GM12865 (cell line): ENCODE data around the gene ARL16.

Source experiments
- DNase-seq: peaks from one replicate; pipeline ENCODE4 v3.0.0; 2010; ENCODE audit warnings: low read depth
- H3K4me3 ChIP-seq: 2 replicates; pipeline ENCODE4 v1.5.1; 2011; ENCODE audit warnings: mild to moderate bottlenecking, low read depth, low read length, control low read depth
- TF ChIP-seq, protein P1 (sequence below): IDR thresholded peaks from 2 replicates; pipeline ENCODE4 v1.5.1; 2011; ENCODE audit warnings: low read length, control low read depth, low read depth, inconsistent platforms; ENCODE audit not compliant: insufficient read depth; ENCODE audit errors: missing control alignments

The ARL16 gene

DNA sequence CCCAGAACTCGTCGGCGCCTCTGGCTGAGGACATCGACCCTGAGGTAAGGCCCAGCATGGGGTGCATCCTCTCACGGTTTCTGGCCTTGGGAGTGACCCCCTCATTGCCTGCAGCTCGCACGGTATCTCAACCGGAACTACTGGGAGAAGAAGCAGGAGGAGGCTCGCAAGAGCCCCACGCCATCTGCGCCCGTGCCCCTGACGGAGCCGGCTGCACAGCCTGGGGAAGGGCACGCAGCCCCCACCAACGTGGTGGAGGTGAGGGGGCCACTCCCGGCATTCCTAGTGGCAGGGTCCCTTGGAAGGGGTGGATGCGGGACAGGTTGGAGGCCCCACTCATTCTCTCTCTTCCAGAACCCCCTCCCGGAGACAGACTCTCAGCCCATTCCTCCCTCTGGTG lies 11.2 kb upstream of the ARL16 start:
- TF ChIP-seq, protein P1, sequence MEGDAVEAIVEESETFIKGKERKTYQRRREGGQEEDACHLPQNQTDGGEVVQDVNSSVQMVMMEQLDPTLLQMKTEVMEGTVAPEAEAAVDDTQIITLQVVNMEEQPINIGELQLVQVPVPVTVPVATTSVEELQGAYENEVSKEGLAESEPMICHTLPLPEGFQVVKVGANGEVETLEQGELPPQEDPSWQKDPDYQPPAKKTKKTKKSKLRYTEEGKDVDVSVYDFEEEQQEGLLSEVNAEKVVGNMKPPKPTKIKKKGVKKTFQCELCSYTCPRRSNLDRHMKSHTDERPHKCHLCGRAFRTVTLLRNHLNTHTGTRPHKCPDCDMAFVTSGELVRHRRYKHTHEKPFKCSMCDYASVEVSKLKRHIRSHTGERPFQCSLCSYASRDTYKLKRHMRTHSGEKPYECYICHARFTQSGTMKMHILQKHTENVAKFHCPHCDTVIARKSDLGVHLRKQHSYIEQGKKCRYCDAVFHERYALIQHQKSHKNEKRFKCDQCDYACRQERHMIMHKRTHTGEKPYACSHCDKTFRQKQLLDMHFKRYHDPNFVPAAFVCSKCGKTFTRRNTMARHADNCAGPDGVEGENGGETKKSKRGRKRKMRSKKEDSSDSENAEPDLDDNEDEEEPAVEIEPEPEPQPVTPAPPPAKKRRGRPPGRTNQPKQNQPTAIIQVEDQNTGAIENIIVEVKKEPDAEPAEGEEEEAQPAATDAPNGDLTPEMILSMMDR, result no peak
- H3K4me3 ChIP-seq, result no peak overlapping the region
- no peak for DNase-seq

DNA sequence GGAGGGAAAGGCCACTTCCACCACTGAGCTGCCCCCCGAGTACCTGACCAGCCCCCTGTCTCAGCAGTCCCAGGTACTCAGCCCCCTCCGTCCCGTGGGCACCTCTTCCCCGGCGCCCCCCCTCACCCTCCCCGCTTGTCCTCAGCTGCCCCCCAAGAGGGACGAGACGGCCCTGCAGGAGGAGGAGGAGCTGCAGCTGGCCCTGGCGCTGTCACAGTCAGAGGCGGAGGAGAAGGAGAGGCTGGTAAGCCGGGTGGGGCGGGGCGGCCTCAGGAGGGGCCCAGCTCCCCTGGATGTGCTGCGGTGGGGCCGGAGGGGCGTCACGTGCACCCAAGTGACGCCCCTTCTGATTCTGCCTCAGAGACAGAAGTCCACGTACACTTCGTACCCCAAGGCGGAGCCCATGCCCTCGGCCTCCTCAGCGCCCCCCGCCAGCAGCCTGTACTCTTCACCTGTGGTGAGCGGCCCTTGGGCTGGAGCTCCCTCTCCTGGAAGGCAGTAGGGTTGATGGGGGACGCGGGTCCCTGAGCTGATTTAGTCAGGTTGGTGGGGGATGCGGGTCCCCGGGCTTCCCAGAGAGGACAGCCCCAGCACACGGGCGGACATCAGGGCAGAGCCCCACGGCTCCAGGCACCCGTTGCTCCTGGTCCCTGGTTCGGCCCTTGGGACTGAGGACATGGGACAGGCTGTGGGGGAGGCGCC lies 10.1 kb upstream of the ARL16 start:
- DNase-seq, result no peak
- TF ChIP-seq, protein P1, result no peak

DNA sequence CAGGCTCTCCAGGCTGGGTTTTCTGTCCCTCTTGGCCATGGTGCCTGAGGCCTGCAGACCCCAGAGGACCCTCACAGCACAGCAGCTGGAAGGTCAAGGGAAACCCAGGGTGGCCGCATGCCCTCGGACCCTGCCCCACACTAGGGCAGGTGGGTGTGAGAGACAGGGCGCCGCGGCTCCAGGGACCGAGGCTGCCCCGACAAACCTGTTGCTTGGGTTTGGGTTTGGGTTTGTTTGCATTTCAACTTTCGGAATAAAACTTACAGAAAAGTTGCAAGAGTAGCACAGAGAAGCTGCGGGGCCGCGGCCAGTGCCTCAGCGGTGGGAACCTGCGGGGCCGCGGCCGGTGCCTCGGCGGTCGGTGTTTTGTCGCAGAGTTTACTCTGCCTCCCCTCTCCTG lies 8.0 kb upstream of the ARL16 start:
- H3K4me3 ChIP-seq, result no peak overlapping the region
- TF ChIP-seq, protein P1, result no peak
- DNase-seq, result no peak

More for the DNA sequence above, 10.1 kb upstream of the ARL16 start:
- no peak overlapping the region for H3K4me3 ChIP-seq

DNA sequence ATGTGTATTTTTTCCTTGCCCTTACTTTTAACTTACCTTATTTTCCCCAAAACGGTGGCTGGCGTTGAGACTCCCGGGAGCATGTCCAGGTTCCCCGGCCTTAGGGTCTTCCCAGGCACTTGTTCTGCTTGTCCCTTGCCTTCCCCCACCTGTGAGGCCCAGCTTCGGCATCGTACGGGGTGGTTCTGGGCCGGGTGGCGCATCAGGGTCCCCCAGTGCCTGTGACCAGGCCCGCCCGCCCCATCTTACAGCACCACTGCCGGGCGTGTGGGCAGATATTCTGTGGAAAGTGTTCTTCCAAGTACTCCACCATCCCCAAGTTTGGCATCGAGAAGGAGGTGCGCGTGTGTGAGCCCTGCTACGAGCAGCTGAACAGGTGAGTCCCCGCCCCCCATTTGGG lies 7.6 kb upstream of the ARL16 start:
- H3K4me3 ChIP-seq, result no peak overlapping the region
- TF ChIP-seq, protein P1, result no peak
- DNase-seq, result no peak

DNA sequence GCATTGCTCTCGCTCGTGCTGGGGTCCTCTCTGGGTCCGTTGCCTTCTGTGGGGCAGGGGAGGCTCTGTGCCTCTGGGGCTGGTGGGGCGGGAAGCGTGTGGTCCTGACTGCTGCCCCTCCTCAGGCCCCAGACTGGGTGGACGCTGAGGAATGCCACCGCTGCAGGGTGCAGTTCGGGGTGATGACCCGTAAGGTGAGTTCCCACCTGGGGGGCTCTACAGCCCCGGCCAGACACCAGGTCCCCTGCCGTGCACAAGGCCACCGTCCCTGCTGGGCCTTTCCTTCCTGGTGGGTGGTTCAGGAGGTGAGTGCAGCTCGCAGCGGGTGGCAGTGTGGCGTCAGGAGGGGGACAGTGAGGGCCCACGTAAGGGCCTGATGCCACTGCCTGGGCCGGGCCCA lies 7.0 kb upstream of the ARL16 start:
- TF ChIP-seq, protein P1, result no peak
- H3K4me3 ChIP-seq, result no peak overlapping the region
- DNase-seq, result no peak

DNA sequence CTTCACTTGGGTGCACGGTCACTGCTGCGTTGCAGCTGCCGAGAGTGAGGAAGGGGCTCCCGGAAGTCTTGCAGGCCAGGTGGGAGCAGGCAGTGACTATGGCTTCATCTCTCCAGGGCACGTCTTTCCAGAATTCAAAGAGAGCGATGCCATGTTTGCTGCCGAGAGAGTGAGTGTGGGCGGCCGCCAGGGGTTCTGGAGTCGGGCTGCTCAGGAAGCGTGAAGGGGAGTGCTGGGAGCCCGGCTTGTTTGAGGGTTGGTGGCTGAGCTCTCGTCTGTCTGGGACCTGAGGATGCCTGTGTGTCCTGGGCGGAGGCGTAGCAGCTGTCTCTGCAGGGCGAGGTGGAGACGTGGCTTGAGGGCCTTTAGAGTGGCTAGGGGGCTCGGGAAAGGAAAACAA lies 6.5 kb upstream of the ARL16 start:
- DNase-seq, result no peak

DNA sequence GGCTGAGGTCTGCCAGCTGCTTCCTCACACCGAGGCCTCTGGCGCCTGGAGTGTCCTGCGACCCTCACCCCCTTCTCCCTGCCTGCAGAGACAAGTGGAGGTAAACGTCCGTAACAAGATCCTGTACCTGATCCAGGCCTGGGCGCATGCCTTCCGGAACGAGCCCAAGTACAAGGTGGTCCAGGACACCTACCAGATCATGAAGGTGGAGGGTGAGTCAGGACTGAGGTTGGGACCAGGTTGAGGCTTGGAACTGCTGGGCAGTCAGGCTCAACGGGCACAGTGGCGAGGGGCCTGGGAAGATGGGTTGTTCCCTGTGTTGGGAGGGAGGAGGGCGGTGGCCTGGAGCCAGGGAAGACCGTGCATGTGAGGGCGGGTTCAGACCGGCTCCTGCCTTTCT lies 5.0 kb upstream of the ARL16 start:
- no peak for DNase-seq
- TF ChIP-seq, protein P1, result no peak
- H3K4me3 ChIP-seq, result no peak overlapping the region

More for the DNA sequence above, 6.5 kb upstream of the ARL16 start:
- TF ChIP-seq, protein P1, result no peak
- H3K4me3 ChIP-seq, result no peak overlapping the region
